Neural crest cell (in vitro differentiated cells): ENCODE results near the gene TASOR. TPM values are rescaled to one million over a fixed set of nuclear protein-coding genes. Genes with fewer than 3 reads are reported as not detected.

Experiments used
- DNase-seq: peaks from one replicate; pipeline ENCODE4 v3.0.0; 2021; ENCODE audit warnings: low read depth, mixed read lengths, low spot score
- H3K27ac Mint-ChIP-seq: one replicate; pipeline ENCODE4 v1.8.0; 2021; ENCODE audit warnings: mild to moderate bottlenecking, mixed read lengths; ENCODE audit not compliant: unreplicated experiment
- H3K27me3 Mint-ChIP-seq: 2 replicates; pipeline ENCODE4 v1.8.0; 2021; ENCODE audit warnings: low read depth, mild to moderate bottlenecking, mixed read lengths
- H3K36me3 Mint-ChIP-seq: 2 replicates; pipeline ENCODE4 v1.8.0; 2021; ENCODE audit warnings: low read depth, mild to moderate bottlenecking, mixed read lengths
- H3K4me1 Mint-ChIP-seq: 2 replicates; pipeline ENCODE4 v1.8.0; 2021; ENCODE audit warnings: mixed read lengths
- H3K4me3 Mint-ChIP-seq: one replicate; pipeline ENCODE4 v1.8.0; 2021; ENCODE audit warnings: mild to moderate bottlenecking, mixed read lengths
- H3K9me3 Mint-ChIP-seq: 2 replicates; pipeline ENCODE4 v1.8.0; 2021; ENCODE audit warnings: mixed read lengths
- long read RNA-seq: library from polyadenylated mRNA; unstranded; transcript quantifications from one replicate; pipeline ENCODE4 v2.0.0, GENCODE V29; 2020
- total RNA-seq: library from RNA; stranded (reverse); gene quantifications from 2 replicates; pipeline ENCODE4 v1.2.1, GENCODE V29; 2021
- TF ChIP-seq, protein P1 (sequence below): fragments of 200-600 bp; sonication (generic); conservative IDR thresholded peaks from 2 replicates; pipeline ENCODE4 v1.5.0; 2021; ENCODE audit warnings: antibody characterized with exemption, mild to moderate bottlenecking

The TASOR gene, protein sequence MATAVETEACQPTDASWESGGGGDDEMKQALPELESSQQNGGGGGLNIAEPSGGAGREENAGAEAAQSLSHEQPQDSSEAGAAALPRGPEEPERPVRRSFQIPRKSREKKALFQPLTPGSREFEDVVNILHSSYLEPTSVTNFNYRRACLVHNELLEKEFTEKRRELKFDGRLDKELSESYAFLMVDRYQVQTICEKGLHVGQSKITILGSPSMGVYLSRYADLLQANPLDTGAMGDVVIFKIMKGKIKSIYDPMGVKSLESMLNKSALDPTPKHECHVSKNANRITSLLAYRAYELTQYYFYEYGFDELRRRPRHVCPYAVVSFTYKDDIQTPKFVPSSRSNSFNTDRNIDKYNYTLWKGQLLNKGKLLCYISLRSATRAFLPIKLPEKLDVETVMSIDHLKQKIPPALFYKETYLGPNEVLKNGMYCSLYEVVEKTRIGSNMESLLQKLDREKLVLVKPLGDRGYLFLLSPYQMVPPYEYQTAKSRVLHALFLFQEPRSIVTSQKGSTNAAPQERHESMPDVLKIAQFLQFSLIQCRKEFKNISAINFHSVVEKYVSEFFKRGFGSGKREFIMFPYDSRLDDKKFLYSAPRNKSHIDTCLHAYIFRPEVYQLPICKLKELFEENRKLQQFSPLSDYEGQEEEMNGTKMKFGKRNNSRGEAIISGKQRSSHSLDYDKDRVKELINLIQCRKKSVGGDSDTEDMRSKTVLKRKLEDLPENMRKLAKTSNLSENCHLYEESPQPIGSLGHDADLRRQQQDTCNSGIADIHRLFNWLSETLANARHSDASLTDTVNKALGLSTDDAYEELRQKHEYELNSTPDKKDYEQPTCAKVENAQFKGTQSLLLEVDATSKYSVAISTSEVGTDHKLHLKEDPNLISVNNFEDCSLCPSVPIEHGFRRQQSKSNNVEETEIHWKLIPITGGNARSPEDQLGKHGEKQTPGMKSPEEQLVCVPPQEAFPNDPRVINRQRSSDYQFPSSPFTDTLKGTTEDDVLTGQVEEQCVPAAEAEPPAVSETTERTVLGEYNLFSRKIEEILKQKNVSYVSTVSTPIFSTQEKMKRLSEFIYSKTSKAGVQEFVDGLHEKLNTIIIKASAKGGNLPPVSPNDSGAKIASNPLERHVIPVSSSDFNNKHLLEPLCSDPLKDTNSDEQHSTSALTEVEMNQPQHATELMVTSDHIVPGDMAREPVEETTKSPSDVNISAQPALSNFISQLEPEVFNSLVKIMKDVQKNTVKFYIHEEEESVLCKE (N-terminal part only)
- 62.2 and 62.7 TPM in 2 replicates for total RNA-seq
- long read RNA-seq, partial matches to known transcripts, result 11 of 19 reads
- long read RNA-seq, other reads (novel, unspliced or antisense), result 8 of 19 reads

DNA sequence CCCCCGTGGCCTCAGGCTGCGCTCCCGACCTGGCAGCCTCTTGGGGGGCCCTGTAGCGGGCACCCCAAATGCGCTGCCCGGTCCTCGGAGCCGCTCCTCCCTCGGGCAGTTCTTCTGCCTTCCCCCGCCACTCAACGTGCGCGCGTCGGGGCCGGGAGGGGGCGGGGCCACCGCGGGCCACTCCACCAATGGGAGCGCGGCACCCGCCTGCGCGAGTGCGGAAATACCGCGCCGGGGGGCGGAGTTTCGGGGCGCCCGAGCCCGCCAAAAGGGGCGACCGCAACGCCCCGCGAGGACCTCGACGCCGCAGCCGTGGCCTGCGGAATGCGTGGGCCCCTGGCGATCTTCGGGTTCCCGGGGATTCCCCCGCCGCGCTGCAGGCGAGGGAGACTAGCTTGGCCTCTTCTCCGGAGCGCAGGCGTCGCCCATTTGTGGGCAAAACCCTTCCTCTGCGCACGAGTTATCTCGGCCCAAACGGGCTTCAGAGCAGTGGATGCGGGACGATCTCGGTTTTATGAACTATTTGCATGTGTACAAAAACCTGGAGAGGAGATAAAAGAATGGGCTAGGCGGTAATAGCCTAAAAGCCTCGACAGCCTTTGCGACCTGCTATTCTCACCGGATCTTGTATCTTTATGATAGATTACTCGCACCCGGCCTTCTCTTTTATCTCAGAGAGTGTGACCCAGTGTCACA is at the start of gene TASOR:
TSS of gene TASOR (minus strand) at position 144 of the 696 bp plus-strand sequence. CDS start 259 bp downstream, outside the sequence.
- peaks cover 42% of the 10 kb centered on the region for H3K36me3 Mint-ChIP-seq
- H3K4me3 Mint-ChIP-seq, result peak within 1 kb of the TSS; percentile 98
- peaks cover 40% of the 10 kb centered on the region for H3K4me1 Mint-ChIP-seq
- TF ChIP-seq, protein P1, sequence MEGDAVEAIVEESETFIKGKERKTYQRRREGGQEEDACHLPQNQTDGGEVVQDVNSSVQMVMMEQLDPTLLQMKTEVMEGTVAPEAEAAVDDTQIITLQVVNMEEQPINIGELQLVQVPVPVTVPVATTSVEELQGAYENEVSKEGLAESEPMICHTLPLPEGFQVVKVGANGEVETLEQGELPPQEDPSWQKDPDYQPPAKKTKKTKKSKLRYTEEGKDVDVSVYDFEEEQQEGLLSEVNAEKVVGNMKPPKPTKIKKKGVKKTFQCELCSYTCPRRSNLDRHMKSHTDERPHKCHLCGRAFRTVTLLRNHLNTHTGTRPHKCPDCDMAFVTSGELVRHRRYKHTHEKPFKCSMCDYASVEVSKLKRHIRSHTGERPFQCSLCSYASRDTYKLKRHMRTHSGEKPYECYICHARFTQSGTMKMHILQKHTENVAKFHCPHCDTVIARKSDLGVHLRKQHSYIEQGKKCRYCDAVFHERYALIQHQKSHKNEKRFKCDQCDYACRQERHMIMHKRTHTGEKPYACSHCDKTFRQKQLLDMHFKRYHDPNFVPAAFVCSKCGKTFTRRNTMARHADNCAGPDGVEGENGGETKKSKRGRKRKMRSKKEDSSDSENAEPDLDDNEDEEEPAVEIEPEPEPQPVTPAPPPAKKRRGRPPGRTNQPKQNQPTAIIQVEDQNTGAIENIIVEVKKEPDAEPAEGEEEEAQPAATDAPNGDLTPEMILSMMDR, result no peak
- H3K27me3 Mint-ChIP-seq, result no peaks in the 10 kb centered on the region
- peak; percentile 63 for DNase-seq
- peak within 1 kb of the TSS; percentile 99 for H3K27ac Mint-ChIP-seq
- H3K9me3 Mint-ChIP-seq, result peaks cover 5% of the 10 kb centered on the region

DNA sequence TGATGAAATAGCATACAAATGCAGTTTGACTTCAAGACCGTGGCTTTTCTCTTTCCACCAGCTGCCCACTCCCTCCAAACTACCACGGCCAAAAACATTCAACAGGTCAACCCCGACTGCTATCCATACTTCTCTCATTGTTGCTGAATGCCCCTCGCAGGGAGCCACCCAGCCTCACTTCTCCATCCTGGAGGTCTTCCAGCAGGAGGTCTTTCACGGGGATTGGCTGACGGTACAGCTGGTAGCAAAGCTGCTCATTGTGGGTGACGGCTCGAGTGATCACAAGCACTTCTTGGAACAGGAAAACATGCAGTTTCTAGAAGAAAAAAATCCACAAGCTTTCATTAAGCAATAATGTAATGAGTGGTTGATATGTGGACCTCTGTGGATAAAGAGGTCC is 49.0 kb upstream of the TASOR start:
- no peak for DNase-seq
- Mint-ChIP-seq H3K27ac (no peak overlapping the region), H3K36me3 (peaks cover 3% of the 10 kb centered on the region)

DNA sequence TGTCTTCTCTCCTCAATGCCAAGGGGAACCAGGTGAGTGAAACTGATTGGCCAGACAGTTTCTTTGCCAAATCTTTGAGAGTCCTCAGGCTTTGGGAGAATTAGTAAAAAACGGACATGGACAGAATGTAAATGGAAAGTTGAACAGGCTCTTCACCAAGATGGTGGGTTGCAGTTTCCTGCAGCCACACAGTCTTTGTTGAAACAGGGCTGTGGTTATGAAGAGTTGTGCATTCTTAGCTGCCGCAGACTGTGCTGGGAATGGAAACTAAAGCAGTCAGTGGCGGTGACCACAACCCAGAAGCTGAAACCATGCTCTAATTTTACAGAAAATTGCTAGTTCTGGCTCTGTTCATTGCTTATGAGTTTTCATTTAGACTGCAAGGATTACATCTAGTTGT is 42.1 kb upstream of the TASOR start:
- Mint-ChIP-seq H3K27me3 (peaks cover 3% of the 10 kb centered on the region), H3K27ac (no peak overlapping the region), H3K9me3 (peaks cover 3% of the 10 kb centered on the region), H3K4me1 (no peaks in the 10 kb centered on the region), H3K36me3 (peaks cover 2% of the 10 kb centered on the region), H3K4me3 (no peak overlapping the region)
- DNase-seq, result no peak
- TF ChIP-seq, protein P1, result no peak

More for the DNA sequence above, 49.0 kb upstream of the TASOR start:
- no peaks in the 10 kb centered on the region for H3K4me1 Mint-ChIP-seq
- H3K9me3 Mint-ChIP-seq, result no peaks in the 10 kb centered on the region
- no peak overlapping the region for H3K4me3 Mint-ChIP-seq
- H3K27me3 Mint-ChIP-seq, result peaks cover 23% of the 10 kb centered on the region
- TF ChIP-seq, protein P1, result no peak

DNA sequence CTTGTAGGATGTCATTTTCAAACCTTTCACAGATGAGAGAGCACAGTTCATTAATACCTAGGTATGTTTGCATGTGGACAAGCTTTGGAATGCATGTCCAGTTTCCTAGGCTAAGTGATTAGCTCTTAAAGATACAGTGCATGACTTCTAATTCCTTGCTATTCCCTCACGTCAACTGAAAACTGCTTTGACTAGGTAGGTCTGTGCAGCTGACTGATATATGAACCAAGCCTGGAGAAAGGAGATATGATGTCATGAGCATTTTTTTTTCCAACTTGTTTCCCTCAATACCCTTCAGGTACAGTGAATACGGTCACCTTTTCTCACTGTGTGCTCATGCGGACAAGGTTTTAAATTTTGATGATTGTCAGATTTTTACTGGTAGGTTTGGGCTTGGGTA is 41.6 kb upstream of the TASOR start:
- H3K9me3 Mint-ChIP-seq, result peaks cover 3% of the 10 kb centered on the region
- no peak for DNase-seq
- peaks cover 5% of the 10 kb centered on the region for H3K36me3 Mint-ChIP-seq
- no peak overlapping the region for H3K27ac Mint-ChIP-seq
- no peaks in the 10 kb centered on the region for H3K4me1 Mint-ChIP-seq
- H3K27me3 Mint-ChIP-seq, result peaks cover 3% of the 10 kb centered on the region
- H3K4me3 Mint-ChIP-seq, result no peak overlapping the region
- TF ChIP-seq, protein P1, result no peak
